ENCODE data around the gene ANKRD44.

ANKRD44 gene

DNA sequence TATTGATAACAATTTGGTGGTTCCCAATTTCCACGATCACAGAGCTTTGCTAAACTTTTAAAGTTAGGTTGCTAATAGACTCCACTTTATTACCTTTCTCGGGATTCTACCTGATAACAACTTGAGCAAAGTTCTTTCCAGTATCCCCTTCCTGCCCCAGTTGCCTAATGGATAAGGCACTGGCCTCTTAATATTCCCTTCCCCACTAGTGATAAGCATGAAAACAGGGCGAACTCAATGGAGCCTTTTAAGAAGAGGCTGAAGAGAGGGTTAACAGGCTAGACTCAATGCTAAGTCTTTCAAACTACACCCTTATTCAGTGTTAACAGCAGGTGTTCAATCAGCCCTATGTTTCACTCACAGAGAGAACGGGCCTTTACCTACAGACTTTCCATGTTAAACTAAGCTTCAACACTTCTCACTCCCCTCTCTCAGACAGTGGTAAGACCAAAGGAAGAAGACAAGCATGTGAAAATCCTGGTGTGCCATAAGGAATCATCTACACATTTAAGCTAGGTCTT lies 75.8 kb downstream of the ANKRD44 start:
- no peaks in the 10 kb centered on the region for H3K36me3 ChIP-seq (ENCODE audit: insufficient read depth, low read length)
- TF ChIP-seq, protein P1, sequence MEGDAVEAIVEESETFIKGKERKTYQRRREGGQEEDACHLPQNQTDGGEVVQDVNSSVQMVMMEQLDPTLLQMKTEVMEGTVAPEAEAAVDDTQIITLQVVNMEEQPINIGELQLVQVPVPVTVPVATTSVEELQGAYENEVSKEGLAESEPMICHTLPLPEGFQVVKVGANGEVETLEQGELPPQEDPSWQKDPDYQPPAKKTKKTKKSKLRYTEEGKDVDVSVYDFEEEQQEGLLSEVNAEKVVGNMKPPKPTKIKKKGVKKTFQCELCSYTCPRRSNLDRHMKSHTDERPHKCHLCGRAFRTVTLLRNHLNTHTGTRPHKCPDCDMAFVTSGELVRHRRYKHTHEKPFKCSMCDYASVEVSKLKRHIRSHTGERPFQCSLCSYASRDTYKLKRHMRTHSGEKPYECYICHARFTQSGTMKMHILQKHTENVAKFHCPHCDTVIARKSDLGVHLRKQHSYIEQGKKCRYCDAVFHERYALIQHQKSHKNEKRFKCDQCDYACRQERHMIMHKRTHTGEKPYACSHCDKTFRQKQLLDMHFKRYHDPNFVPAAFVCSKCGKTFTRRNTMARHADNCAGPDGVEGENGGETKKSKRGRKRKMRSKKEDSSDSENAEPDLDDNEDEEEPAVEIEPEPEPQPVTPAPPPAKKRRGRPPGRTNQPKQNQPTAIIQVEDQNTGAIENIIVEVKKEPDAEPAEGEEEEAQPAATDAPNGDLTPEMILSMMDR (IDR thresholded peaks at IDR 0.05; ENCODE audit: low read length) = no peak
- no peak for TF ChIP-seq EZH2 (IDR thresholded peaks at IDR 0.05; ENCODE audit: borderline replicate concordance, low read length)
- no peaks in the 10 kb centered on the region for H3K27me3 ChIP-seq (ENCODE audit: insufficient read depth, low read length)
- H2AFZ ChIP-seq (ENCODE audit: low read length) = no peak overlapping the region
- no peaks in the 10 kb centered on the region for H4K20me1 ChIP-seq (ENCODE audit: insufficient read depth, low read length)
- H3K79me2 ChIP-seq (ENCODE audit: insufficient read depth, low read length) = peaks cover 14% of the 10 kb centered on the region
- no peak overlapping the region for H3K27ac ChIP-seq (ENCODE audit: low read depth, low read length, poor library complexity, severe bottlenecking)
- H3K9me3 ChIP-seq (ENCODE audit: low read length) = no peaks in the 10 kb centered on the region
- no peak overlapping the region for H3K4me2 ChIP-seq (ENCODE audit: low read length)
- H3K9me2 ChIP-seq (ENCODE audit: low read depth, low read length) = no peaks in the 10 kb centered on the region
- no peaks in the 10 kb centered on the region for H3F3A ChIP-seq (ENCODE audit: insufficient read depth, low read length)
- no peak overlapping the region for H3K4me3 ChIP-seq (ENCODE audit: low read depth, low read length, poor library complexity, severe bottlenecking)
- no peak overlapping the region for H3K9ac ChIP-seq (ENCODE audit: low read length)
- H3K4me1 ChIP-seq (ENCODE audit: insufficient read depth, low read length, severe bottlenecking) = peaks cover 33% of the 10 kb centered on the region

DNA sequence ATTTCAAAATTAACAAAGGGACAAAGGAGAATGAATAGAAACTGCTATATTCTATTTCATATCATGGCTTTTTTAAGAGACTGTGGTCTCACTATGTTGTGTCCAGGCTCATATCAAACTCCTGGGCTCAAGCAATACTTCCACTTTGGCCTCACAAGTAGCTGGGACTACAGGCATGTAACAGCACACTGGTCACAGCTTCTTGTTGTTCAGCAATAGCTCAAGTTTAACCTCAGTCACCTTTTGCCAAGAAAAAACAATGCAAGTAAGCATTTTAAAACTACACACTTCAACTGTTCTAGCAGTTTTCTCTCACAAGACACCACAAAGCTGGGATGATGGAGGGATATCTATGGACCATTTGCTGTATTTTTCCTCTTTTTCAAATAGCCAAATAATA lies 77.1 kb downstream of the ANKRD44 start:
- Histone ChIP-seq H3K9ac (ENCODE audit: low read length) (no peak overlapping the region), H3F3A (ENCODE audit: insufficient read depth, low read length) (no peaks in the 10 kb centered on the region), H3K4me3 (ENCODE audit: low read depth, low read length, poor library complexity, severe bottlenecking) (no peak overlapping the region), H3K79me2 (ENCODE audit: insufficient read depth, low read length) (peaks cover 14% of the 10 kb centered on the region), H2AFZ (ENCODE audit: low read length) (no peak overlapping the region), H4K20me1 (ENCODE audit: insufficient read depth, low read length) (no peaks in the 10 kb centered on the region), H3K27ac (ENCODE audit: low read depth, low read length, poor library complexity, severe bottlenecking) (no peak overlapping the region), H3K9me3 (ENCODE audit: low read length) (no peaks in the 10 kb centered on the region), H3K9me2 (ENCODE audit: low read depth, low read length) (no peaks in the 10 kb centered on the region), H3K27me3 (ENCODE audit: insufficient read depth, low read length) (no peaks in the 10 kb centered on the region), H3K4me1 (ENCODE audit: insufficient read depth, low read length, severe bottlenecking) (peaks cover 23% of the 10 kb centered on the region), H3K4me2 (ENCODE audit: low read length) (no peak overlapping the region), H3K36me3 (ENCODE audit: insufficient read depth, low read length) (no peaks in the 10 kb centered on the region)
- no peak for TF ChIP-seq EZH2 (IDR thresholded peaks at IDR 0.05; ENCODE audit: borderline replicate concordance, low read length)
- TF ChIP-seq, protein P1 (IDR thresholded peaks at IDR 0.05; ENCODE audit: low read length) = no peak

DNA sequence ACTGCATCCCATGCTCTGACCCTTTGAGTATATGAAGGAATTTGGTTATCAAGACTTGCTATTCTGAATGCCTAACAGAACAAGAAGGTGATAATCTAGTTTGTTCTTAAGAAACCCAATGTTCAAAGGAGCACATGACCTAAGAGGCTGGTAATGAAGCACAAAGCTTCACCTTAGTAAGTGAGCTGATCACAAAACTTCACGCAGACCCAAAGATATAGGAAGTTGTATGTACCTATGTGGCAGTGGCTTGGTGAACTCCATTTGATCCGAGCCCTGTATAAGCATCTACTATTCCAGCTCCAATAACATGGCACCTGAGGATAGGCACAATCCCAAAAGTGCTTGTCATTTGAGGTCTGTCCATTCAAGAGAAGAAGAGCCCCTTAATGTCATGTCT lies 78.6 kb downstream of the ANKRD44 start:
- H3F3A ChIP-seq (ENCODE audit: insufficient read depth, low read length) = no peaks in the 10 kb centered on the region

More for the DNA sequence above, 78.6 kb downstream of the ANKRD44 start:
- Histone ChIP-seq H3K9ac (ENCODE audit: low read length) (no peak overlapping the region), H3K9me3 (ENCODE audit: low read length) (no peaks in the 10 kb centered on the region), H2AFZ (ENCODE audit: low read length) (no peak overlapping the region), H3K9me2 (ENCODE audit: low read depth, low read length) (no peaks in the 10 kb centered on the region), H3K4me3 (ENCODE audit: low read depth, low read length, poor library complexity, severe bottlenecking) (no peak overlapping the region), H3K4me1 (ENCODE audit: insufficient read depth, low read length, severe bottlenecking) (peaks cover 8% of the 10 kb centered on the region), H3K4me2 (ENCODE audit: low read length) (no peak overlapping the region), H3K27me3 (ENCODE audit: insufficient read depth, low read length) (no peaks in the 10 kb centered on the region), H3K36me3 (ENCODE audit: insufficient read depth, low read length) (no peaks in the 10 kb centered on the region), H3K79me2 (ENCODE audit: insufficient read depth, low read length) (peaks cover 7% of the 10 kb centered on the region; the same call in 1 of the 2 replicates), H4K20me1 (ENCODE audit: insufficient read depth, low read length) (no peaks in the 10 kb centered on the region), H3K27ac (ENCODE audit: low read depth, low read length, poor library complexity, severe bottlenecking) (no peak overlapping the region)
- TF ChIP-seq EZH2 (IDR thresholded peaks at IDR 0.05; ENCODE audit: borderline replicate concordance, low read length) = no peak
- TF ChIP-seq, protein P1 (IDR thresholded peaks at IDR 0.05; ENCODE audit: low read length) = no peak
